ENCODE measurements around the gene SND1.

DNA sequence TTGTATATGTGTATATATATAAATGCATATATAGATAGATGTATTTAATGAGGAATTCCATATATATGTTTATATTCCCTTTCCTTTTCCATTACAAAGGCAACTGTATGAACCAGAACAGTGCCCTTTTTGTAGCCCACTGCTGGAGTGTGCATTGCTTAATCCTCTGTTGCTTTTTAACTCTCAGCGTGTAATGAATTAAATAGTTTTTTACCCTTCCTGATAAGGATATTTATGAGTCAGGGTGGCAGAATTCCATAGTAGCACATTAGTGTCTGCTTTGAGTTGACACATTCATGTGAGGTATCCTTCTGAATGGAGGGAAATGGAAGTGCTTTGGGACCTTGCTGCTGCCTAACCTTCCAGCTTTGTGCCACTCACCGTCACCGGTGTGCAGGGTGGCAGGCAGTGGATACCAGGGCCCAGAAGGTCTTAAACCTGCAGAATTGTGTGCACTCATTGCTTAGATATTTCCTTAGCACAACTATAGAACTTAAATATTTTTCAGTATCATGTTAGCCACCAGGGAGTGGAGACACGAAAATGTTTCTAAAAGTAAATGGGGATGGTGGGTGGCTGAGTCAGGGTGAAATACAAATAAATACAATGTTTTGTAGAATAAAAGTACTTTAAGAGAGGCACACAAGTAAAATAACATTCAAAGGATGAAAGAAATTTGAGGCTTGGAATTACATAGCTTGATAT is 117.9 kb downstream of the SND1 start:
- TF ChIP-seq, protein P1, sequence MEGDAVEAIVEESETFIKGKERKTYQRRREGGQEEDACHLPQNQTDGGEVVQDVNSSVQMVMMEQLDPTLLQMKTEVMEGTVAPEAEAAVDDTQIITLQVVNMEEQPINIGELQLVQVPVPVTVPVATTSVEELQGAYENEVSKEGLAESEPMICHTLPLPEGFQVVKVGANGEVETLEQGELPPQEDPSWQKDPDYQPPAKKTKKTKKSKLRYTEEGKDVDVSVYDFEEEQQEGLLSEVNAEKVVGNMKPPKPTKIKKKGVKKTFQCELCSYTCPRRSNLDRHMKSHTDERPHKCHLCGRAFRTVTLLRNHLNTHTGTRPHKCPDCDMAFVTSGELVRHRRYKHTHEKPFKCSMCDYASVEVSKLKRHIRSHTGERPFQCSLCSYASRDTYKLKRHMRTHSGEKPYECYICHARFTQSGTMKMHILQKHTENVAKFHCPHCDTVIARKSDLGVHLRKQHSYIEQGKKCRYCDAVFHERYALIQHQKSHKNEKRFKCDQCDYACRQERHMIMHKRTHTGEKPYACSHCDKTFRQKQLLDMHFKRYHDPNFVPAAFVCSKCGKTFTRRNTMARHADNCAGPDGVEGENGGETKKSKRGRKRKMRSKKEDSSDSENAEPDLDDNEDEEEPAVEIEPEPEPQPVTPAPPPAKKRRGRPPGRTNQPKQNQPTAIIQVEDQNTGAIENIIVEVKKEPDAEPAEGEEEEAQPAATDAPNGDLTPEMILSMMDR (IDR thresholded peaks at IDR 0.05), result no peak
- TF ChIP-seq POLR2A (IDR thresholded peaks at IDR 0.05), result no peak
